Measurements from ENCODE around the gene CTSZ. TPM values are rescaled to one million over a fixed set of nuclear protein-coding genes. Genes with fewer than 3 reads are reported as not detected.

Gene CTSZ
- total RNA-seq, 1 donor from 2014 or later: 34.2 TPM

GRCh38 chr20:59030911-59031563 lies 24.0 kb upstream of the CTSZ start:
- peaks cover 60% of the 10 kb centered on the region for H3K79me2 ChIP-seq (ENCODE audit: low read depth)

GRCh38 chr20:59028812-59029211 lies 21.8 kb upstream of the CTSZ start:
- peaks cover 54% of the 10 kb centered on the region for H4K20me1 ChIP-seq (ENCODE audit: low read depth)
- no peak for TF ChIP-seq EZH2phosphoT487 (IDR thresholded peaks at IDR 0.05)
- peak overlapping the region; percentile 64 for H3K4me3 Mint-ChIP-seq

More at GRCh38 chr20:59030911-59031563, 24.0 kb upstream of the CTSZ start:
- Histone ChIP-seq H3K27ac (no peak overlapping the region), H3F3A (ENCODE audit: low read depth) (peaks cover 19% of the 10 kb centered on the region), H4K20me1 (ENCODE audit: low read depth) (peaks cover 48% of the 10 kb centered on the region), H3K4me1 (peaks cover 33% of the 10 kb centered on the region), H3K36me3 (peaks cover 14% of the 10 kb centered on the region), H3K4me3 (peak overlapping the region; percentile 68), H2AFZ (replicated peaks) (no peak overlapping the region), H3K9ac (no peak overlapping the region), H3K9me3 (ENCODE audit: low read depth) (no peaks in the 10 kb centered on the region), H3K4me2 (peak overlapping the region; percentile 92), H3K27me3 (no peaks in the 10 kb centered on the region)
- no peak for TF ChIP-seq CTCF (IDR thresholded peaks at IDR 0.05)
- TF ChIP-seq EZH2 (IDR thresholded peaks at IDR 0.05): no peak
- TF ChIP-seq EZH2phosphoT487 (IDR thresholded peaks at IDR 0.05): no peak
- no peak for DNase-seq (ENCODE audit: low spot score)
- Mint-ChIP-seq H3K36me3 (peaks cover 16% of the 10 kb centered on the region), H3K4me3 (peak overlapping the region; percentile 93), H3K27ac (no peak overlapping the region), H3K9me3 (no peaks in the 10 kb centered on the region), H3K27me3 (ENCODE audit: insufficient read depth, low read depth) (no peaks in the 10 kb centered on the region), H3K4me1 (peaks cover 53% of the 10 kb centered on the region)

GRCh38 chr20:59027741-59028320 lies 20.8 kb upstream of the CTSZ start:
- Histone ChIP-seq H3K79me2 (ENCODE audit: low read depth) (peaks cover 62% of the 10 kb centered on the region), H3K27me3 (no peaks in the 10 kb centered on the region), H3K27ac (no peak overlapping the region), H3K4me2 (no peak overlapping the region), H4K20me1 (ENCODE audit: low read depth) (peaks cover 54% of the 10 kb centered on the region), H3K36me3 (peaks cover 14% of the 10 kb centered on the region), H3K9ac (peak overlapping the region; percentile 16), H3K4me3 (no peak overlapping the region), H3K4me1 (peaks cover 25% of the 10 kb centered on the region), H2AFZ (replicated peaks) (no peak overlapping the region), H3K9me3 (ENCODE audit: low read depth) (no peaks in the 10 kb centered on the region), H3F3A (ENCODE audit: low read depth) (peaks cover 4% of the 10 kb centered on the region)
- no peak for TF ChIP-seq EZH2phosphoT487 (IDR thresholded peaks at IDR 0.05)
- TF ChIP-seq CTCF (IDR thresholded peaks at IDR 0.05): no peak
- TF ChIP-seq EZH2 (IDR thresholded peaks at IDR 0.05): no peak
- H3K4me3 Mint-ChIP-seq: no peak overlapping the region
- H3K27ac Mint-ChIP-seq: no peak overlapping the region
- peaks cover 29% of the 10 kb centered on the region for H3K36me3 Mint-ChIP-seq
- H3K9me3 Mint-ChIP-seq: no peaks in the 10 kb centered on the region
- no peak for DNase-seq (ENCODE audit: low spot score)
- H3K4me1 Mint-ChIP-seq: peaks cover 54% of the 10 kb centered on the region
- peaks cover 2% of the 10 kb centered on the region for H3K27me3 Mint-ChIP-seq (ENCODE audit: insufficient read depth, low read depth)

More at GRCh38 chr20:59028812-59029211, 21.8 kb upstream of the CTSZ start:
- Mint-ChIP-seq H3K27ac (peak overlapping the region; percentile 72), H3K36me3 (peaks cover 25% of the 10 kb centered on the region), H3K4me1 (peaks cover 59% of the 10 kb centered on the region), H3K27me3 (ENCODE audit: insufficient read depth, low read depth) (peaks cover 2% of the 10 kb centered on the region), H3K9me3 (no peaks in the 10 kb centered on the region)
- peak overlapping the region; percentile 16 for H3K9ac ChIP-seq
- no peak overlapping the region for H3K4me3 ChIP-seq
- no peak for DNase-seq (ENCODE audit: low spot score)
- H2AFZ ChIP-seq (replicated peaks): no peak overlapping the region
- H3K27ac ChIP-seq: no peak overlapping the region
- H3F3A ChIP-seq (ENCODE audit: low read depth): peaks cover 14% of the 10 kb centered on the region
- no peaks in the 10 kb centered on the region for H3K27me3 ChIP-seq
- H3K4me1 ChIP-seq: peaks cover 33% of the 10 kb centered on the region
- H3K4me2 ChIP-seq: peak overlapping the region; percentile 9
- no peaks in the 10 kb centered on the region for H3K9me3 ChIP-seq (ENCODE audit: low read depth)
- peaks cover 62% of the 10 kb centered on the region for H3K79me2 ChIP-seq (ENCODE audit: low read depth)
- H3K36me3 ChIP-seq: peaks cover 14% of the 10 kb centered on the region
